K562 (cell line): ENCODE measurements around the gene CC2D1A. TPM values are rescaled to one million over a fixed set of nuclear protein-coding genes. Genes with fewer than 3 reads are reported as not detected.

Experiments used
- BRCA1 ChIP-seq, 2 experiments: fragments of 450-650 bp in 1 of 2; sonication (generic) in 1 of 2; formaldehyde crosslinking in 1 of 2; IDR thresholded peaks; 2 replicates each; pipeline versions ENCODE4 v1.5.0 to v1.6.1; 2017 to 2020; ENCODE audit warnings: mild to moderate bottlenecking in 1 of 2, missing genetic modification reagents in 1 of 2
- CBX1 ChIP-seq: sonication (generic); IDR thresholded peaks from 2 replicates; pipeline ENCODE4 v1.6.1; 2016; ENCODE audit warnings: antibody characterized with exemption, low read depth, mild to moderate bottlenecking
- HDAC2 ChIP-seq: fragments of 450-650 bp; IDR thresholded peaks from 2 replicates; pipeline ENCODE4 v1.6.1; 2016; ENCODE audit warnings: mild to moderate bottlenecking
- HMG20A ChIP-seq: fragments of 450-650 bp; formaldehyde crosslinking; conservative IDR thresholded peaks from 2 replicates; pipeline ENCODE4 v1.4.0; 2020; ENCODE audit warnings: mild to moderate bottlenecking, mixed read lengths
- KDM1A ChIP-seq, 2 experiments: fragments of 450-650 bp; IDR thresholded peaks; 2 replicates each; pipeline ENCODE4 v1.6.1; 2016; ENCODE audit warnings: mild to moderate bottlenecking in 2 of 2
- MIER1 ChIP-seq: fragments of 450-650 bp; IDR thresholded peaks from 2 replicates; pipeline ENCODE4 v1.6.1; 2016; ENCODE audit warnings: antibody characterized with exemption, mild to moderate bottlenecking, low read depth
- MYBL2 ChIP-seq, 2 experiments: fragments of 450-650 bp in 1 of 2; sonication (generic) in 1 of 2; formaldehyde crosslinking in 1 of 2; IDR thresholded peaks; 2 replicates each; pipeline versions ENCODE4 v1.6.1 to v1.8.1; 2017 to 2022; ENCODE audit warnings: borderline replicate concordance in 1 of 2, inconsistent platforms in 1 of 2, low read depth in 1 of 2, mild to moderate bottlenecking in 1 of 2, missing genetic modification reagents in 1 of 2, moderate library complexity in 1 of 2
- RBM25 ChIP-seq: fragments of 200-400 bp; formaldehyde crosslinking; IDR thresholded peaks from 2 replicates; pipeline ENCODE4 v1.6.1; 2018; ENCODE audit warnings: low read length, low read depth, moderate library complexity; ENCODE audit not compliant: severe bottlenecking
- SMARCA5 ChIP-seq: fragments of 450-650 bp; IDR thresholded peaks from 2 replicates; pipeline ENCODE4 v1.6.1; 2016
- TEAD1 ChIP-seq, 2 experiments: fragments of 450-650 bp in 1 of 2; sonication (generic) in 1 of 2; formaldehyde crosslinking; IDR thresholded peaks; 2 replicates each; pipeline versions ENCODE4 v1.4.0 to v1.8.0; 2020 to 2022; ENCODE audit warnings: mild to moderate bottlenecking in 2 of 2, missing genetic modification reagents in 1 of 2
- TEAD4 ChIP-seq, 2 experiments: sonication (generic) in 1 of 2; formaldehyde crosslinking in 1 of 2; IDR thresholded peaks; 2 replicates each; pipeline versions ENCODE4 v1.6.1 to v1.8.0; 2012 to 2022; ENCODE audit warnings: borderline replicate concordance in 1 of 2, inconsistent platforms in 1 of 2, low read length in 1 of 2, mild to moderate bottlenecking in 1 of 2, missing genetic modification reagents in 1 of 2
- ZBTB33 ChIP-seq: sonication (generic); formaldehyde crosslinking; IDR thresholded peaks from 2 replicates; pipeline ENCODE4 v1.8.1; 2023; ENCODE audit warnings: mild to moderate bottlenecking, missing genetic modification reagents
- ZNF140 ChIP-seq: fragments of 250-450 bp; sonication (Bioruptor Pico); IDR thresholded peaks from 2 replicates; pipeline ENCODE4 v1.8.0; 2021; ENCODE audit warnings: moderate library complexity, mild to moderate bottlenecking, inconsistent platforms
- ZNF318 ChIP-seq, 2 experiments: fragments of 450-650 bp; IDR thresholded peaks; 2 replicates each; pipeline ENCODE4 v1.6.1; 2016; ENCODE audit warnings: mild to moderate bottlenecking in 2 of 2, borderline replicate concordance in 1 of 2, low read depth in 1 of 2, moderate library complexity in 1 of 2
- ZNF398 ChIP-seq: fragments of 250-450 bp; sonication (Bioruptor Pico); IDR thresholded peaks from 2 replicates; pipeline ENCODE4 v1.8.0; 2021; ENCODE audit warnings: moderate library complexity, mild to moderate bottlenecking, inconsistent platforms
- polyA plus RNA-seq, 8 experiments: library from polyadenylated mRNA; depleted of rRNA in 4 of 8; stranded (reverse) in 5 of 8; unstranded in 3 of 8; fragments of >200 nt; fragmentation: Nextera tagmentation in 2 of 8; fragmentation: Illumina TruSeq in 1 of 8; extraction: Ambion mirVana in 2 of 8; extraction: Trizol in 1 of 8; gene quantifications; 2 replicates each; pipeline versions ENCODE4 v1.2.1 to v1.2.3, GENCODE V29; 2011 to 2014; ENCODE audit warnings: inconsistent platforms in 1 of 8, missing spikeins in 1 of 8
- total RNA-seq, 7 experiments: library from RNA; depleted of rRNA in 6 of 7; stranded (reverse); fragments of >200 nt in 6 of 7; fragmentation: Illumina TruSeq in 2 of 7; extraction: Trizol in 2 of 7; gene quantifications; 2 replicates each; pipeline versions ENCODE4 v1.2.1 to v1.2.3, GENCODE V29; 2011 to 2021; ENCODE audit warnings: low replicate concordance in 1 of 7

The CC2D1A gene
- total and polyA plus RNA-seq, 9 of the 15 experiments (the other 6 are each of a cell fraction or from before 2014, with no cell fraction given): 0.32 to 31.0 (median 12.9) TPM

- TF ChIP-seq ZBTB33: peak; percentile 73
- no peak for TF ChIP-seq ZNF140
- no peak for TF ChIP-seq ZNF318 (IDR thresholded peaks at IDR 0.05; ENCODE audit: borderline replicate concordance in 1 of 2, low read depth in 1 of 2)
- peak; percentile 55; the same call in 1 of the 2 replicates for TF ChIP-seq SMARCA5
- TF ChIP-seq RBM25: peak; percentile 94
- TF ChIP-seq ZNF398 (CRISPR knock-in tag): no peak
- TF ChIP-seq HMG20A (CRISPR knock-in tag): no peak
- peak; percentile 68; the same call in 1 of the 2 replicates for TF ChIP-seq HDAC2
- TF ChIP-seq TEAD1 (CRISPR knock-in tag; IDR thresholded peaks at IDR 0.05): no peak
- TF ChIP-seq TEAD4 (IDR thresholded peaks at IDR 0.05; ENCODE audit: low read length): no peak
- TF ChIP-seq TEAD4 (CRISPR knock-in tag; IDR thresholded peaks at IDR 0.05; ENCODE audit: borderline replicate concordance): no peak
- no peak for TF ChIP-seq MIER1
- TF ChIP-seq BRCA1 (IDR thresholded peaks at IDR 0.05): no peak
- no peak for TF ChIP-seq BRCA1 (CRISPR knock-in tag; IDR thresholded peaks at IDR 0.05)
- TF ChIP-seq MYBL2 (IDR thresholded peaks at IDR 0.05; ENCODE audit: low read depth): no peak
- TF ChIP-seq MYBL2 (CRISPR knock-in tag; IDR thresholded peaks at IDR 0.05; ENCODE audit: borderline replicate concordance): no peak
- peak; percentile 88; the same call in 1 of the 2 replicates for TF ChIP-seq CBX1
- TF ChIP-seq KDM1A (IDR thresholded peaks at IDR 0.05): peak; percentile 56 to 83
These were observed 11.9 kb downstream of the CC2D1A start (continued) for GRCh38 chr19:13917888-13918406.
